GM12873 (cell line): ENCODE data around the gene DAAM1.

Experiments used
- TF ChIP-seq, protein P1 (sequence below): IDR thresholded peaks from 2 replicates; pipeline ENCODE4 v1.5.1; 2012; ENCODE audit warnings: low read depth, mild to moderate bottlenecking, moderate library complexity, low read length, control low read depth; ENCODE audit not compliant: insufficient read depth; ENCODE audit errors: missing control alignments

DAAM1 gene

DNA sequence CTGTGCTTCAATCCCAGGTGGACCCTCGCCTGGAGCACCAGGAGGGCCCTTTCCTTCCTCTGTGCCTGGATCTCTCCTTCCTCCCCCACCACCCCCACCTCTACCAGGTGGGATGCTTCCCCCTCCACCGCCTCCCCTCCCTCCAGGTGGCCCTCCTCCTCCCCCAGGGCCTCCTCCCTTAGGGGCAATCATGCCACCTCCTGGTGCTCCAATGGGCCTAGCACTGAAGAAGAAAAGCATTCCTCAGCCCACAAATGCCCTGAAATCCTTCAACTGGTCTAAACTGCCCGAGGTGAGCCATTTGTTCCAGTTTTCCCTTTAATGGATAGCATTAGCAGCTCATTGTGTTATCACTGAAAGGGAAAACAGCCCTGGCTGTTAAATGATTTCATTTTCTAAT lies 142.8 kb downstream of the DAAM1 start:
- TF ChIP-seq, protein P1, sequence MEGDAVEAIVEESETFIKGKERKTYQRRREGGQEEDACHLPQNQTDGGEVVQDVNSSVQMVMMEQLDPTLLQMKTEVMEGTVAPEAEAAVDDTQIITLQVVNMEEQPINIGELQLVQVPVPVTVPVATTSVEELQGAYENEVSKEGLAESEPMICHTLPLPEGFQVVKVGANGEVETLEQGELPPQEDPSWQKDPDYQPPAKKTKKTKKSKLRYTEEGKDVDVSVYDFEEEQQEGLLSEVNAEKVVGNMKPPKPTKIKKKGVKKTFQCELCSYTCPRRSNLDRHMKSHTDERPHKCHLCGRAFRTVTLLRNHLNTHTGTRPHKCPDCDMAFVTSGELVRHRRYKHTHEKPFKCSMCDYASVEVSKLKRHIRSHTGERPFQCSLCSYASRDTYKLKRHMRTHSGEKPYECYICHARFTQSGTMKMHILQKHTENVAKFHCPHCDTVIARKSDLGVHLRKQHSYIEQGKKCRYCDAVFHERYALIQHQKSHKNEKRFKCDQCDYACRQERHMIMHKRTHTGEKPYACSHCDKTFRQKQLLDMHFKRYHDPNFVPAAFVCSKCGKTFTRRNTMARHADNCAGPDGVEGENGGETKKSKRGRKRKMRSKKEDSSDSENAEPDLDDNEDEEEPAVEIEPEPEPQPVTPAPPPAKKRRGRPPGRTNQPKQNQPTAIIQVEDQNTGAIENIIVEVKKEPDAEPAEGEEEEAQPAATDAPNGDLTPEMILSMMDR: no peak

- TF ChIP-seq, protein P1: no peak
Observed at GRCh38 chr14:59332727-59333126, 144.3 kb downstream of the DAAM1 start.

- TF ChIP-seq, protein P1: no peak
Observed at GRCh38 chr14:59333235-59333634, 144.8 kb downstream of the DAAM1 start.

DNA sequence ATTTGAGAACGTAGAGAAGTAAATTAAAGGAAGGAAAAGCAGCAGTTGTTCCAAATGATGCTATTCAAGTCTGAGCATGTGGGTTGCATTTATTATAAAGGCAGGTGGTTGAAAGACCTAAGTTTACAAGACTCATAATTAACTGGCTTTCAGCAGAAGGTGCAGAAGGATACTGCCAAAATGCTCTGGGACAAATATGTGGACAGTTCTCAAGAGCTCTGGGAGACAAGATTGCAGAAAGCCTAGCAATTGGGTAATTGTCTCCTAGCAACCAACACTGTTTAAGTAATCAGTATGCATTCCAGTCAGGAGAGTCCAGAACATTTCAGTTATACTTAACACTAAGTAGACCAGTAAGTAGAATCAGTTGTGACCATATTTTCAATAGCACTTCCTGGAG lies 145.2 kb downstream of the DAAM1 start:
- TF ChIP-seq, protein P1: no peak

- TF ChIP-seq, protein P1: no peak
Observed at GRCh38 chr14:59334253-59334652, 145.8 kb downstream of the DAAM1 start.

GRCh38 chr14:59336098-59336497 lies 147.6 kb downstream of the DAAM1 start:
- TF ChIP-seq, protein P1: no peak

DNA sequence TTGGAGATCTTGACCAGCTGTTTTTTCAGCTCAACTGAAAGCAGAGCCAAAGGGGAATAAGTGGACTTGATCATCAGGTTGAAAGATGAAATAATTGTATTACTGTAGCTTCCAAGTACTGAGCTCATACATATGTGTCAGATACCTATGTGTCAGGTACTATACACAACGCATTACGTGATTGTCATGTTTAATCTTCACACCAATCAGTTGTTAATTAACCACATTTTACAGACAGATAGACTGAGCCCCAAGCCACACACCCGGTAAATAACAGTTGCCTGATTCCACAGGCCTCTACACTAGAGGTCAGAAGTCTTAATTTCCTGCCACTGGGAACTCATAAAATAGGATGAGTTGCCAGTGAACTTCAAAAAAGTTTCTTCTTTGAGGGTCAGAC lies 148.2 kb downstream of the DAAM1 start:
- TF ChIP-seq, protein P1: no peak
